Measurements from ENCODE around the gene KCNJ16.

DNA sequence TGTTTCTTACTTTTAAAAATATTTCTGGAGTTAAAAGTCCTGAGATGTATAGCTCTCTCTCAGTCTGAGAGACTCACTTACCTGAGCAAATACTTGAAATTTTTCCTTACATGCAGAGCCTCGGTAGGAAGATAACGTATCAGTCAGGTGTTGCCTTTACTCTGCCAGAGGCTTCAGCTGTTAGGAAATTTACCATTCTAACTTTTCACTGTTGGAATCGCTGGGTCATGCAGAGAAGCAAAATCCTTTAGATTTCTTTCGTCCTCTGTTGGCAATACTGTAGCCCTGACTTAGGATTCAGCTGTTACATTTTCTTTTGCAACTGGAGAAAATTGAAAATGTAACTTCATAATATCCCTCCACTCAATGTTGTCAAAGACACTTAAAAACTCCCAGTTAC, 20.0 kb upstream of the KCNJ16 start:
- TF ChIP-seq, protein P1, sequence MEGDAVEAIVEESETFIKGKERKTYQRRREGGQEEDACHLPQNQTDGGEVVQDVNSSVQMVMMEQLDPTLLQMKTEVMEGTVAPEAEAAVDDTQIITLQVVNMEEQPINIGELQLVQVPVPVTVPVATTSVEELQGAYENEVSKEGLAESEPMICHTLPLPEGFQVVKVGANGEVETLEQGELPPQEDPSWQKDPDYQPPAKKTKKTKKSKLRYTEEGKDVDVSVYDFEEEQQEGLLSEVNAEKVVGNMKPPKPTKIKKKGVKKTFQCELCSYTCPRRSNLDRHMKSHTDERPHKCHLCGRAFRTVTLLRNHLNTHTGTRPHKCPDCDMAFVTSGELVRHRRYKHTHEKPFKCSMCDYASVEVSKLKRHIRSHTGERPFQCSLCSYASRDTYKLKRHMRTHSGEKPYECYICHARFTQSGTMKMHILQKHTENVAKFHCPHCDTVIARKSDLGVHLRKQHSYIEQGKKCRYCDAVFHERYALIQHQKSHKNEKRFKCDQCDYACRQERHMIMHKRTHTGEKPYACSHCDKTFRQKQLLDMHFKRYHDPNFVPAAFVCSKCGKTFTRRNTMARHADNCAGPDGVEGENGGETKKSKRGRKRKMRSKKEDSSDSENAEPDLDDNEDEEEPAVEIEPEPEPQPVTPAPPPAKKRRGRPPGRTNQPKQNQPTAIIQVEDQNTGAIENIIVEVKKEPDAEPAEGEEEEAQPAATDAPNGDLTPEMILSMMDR (IDR thresholded peaks at IDR 0.05; ENCODE audit: low read depth, low read length): no peak
- no peak for TF ChIP-seq MYC (IDR thresholded peaks at IDR 0.05; ENCODE audit: low read depth, low read length)

All from NB4 (cell line).